ENCODE data around the gene TLCD1. TPM values are rescaled to one million over a fixed set of nuclear protein-coding genes. Genes with fewer than 3 reads are reported as not detected.

The TLCD1 gene
- total and polyA plus RNA-seq, 2 donors (not counting 3 experiments of a cell fraction or from before 2014, with no cell fraction given): 2.6 to 6.8 TPM

DNA sequence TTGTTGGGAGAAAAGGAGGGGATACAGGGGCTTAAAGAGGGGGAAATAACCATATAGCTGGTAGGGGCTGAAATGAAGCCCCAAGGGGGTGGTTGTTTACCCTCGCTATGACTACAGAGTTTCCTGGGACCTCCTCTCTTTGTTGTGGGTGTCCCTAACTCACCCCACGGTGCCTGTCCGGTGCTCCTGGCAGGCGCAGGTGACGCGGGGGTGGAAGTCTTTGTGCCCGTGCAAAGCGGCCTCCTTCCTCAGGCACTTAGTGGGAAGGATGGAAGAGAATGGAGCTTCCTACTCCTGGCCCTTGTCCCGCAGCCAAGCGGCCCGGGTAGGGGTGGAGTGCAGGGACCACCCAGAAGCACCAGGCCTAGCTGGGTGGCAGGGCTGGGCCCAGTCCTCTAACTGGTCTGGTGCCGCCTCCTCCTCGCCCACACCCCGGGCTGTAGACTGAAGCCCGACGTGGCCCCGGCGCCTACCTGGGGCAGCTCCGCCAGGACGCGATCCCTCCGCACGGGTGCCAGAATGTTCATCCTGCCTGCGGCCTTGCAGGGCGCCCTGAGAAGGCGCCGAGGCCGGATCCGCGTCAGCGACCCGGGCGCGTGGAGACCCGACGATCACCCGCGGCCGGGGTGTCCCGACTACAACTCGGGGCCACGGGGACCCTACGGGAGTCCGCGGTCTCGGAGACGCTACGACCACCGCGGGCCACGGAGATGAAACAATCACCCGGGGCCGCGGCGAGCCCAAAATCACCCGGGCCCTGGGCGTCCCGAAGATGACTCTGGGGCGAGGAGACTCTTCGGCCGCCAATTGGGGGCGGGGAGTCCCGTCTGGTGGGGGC, 9.1 kb downstream of the TLCD1 start:
- Histone ChIP-seq H3K9ac (replicated peaks; ENCODE audit: extremely low read depth, insufficient read depth, low read length) (peak overlapping the region; percentile 65), H3K27ac (ENCODE audit: insufficient read depth, low read depth, low read length) (peak overlapping the region; percentile 76), H3K4me3 (replicated peaks in 1 of 3; ENCODE audit: insufficient read depth in 1 of 3, low read depth in 1 of 3, low read length in 3 of 3) (peak overlapping the region; percentile 19 to 60 (median 44)), H4K20me1 (replicated peaks; ENCODE audit: control insufficient read depth, extremely low read depth, insufficient read depth, low read length) (no peaks in the 10 kb centered on the region), H3K36me3 (ENCODE audit: control insufficient read depth in 2 of 2, extremely low read depth in 1 of 2, insufficient read depth in 2 of 2, low read length in 2 of 2) (peaks cover 3 to 11% of the 10 kb centered on the region in 2 experiments), H3K4me2 (ENCODE audit: insufficient read depth, low read length) (peak overlapping the region; percentile 72), H3K9me3 (replicated peaks; ENCODE audit: control insufficient read depth, insufficient read depth, low read length) (no peaks in the 10 kb centered on the region), H3K79me2 (ENCODE audit: control insufficient read depth, insufficient read depth, low read length) (peaks cover 27% of the 10 kb centered on the region), H3K27me3 (ENCODE audit: control insufficient read depth in 2 of 2, insufficient read depth in 2 of 2, low read length in 2 of 2) (no peaks in the 10 kb centered on the region), H3K9me1 (replicated peaks; ENCODE audit: control insufficient read depth, extremely low read depth, insufficient read depth, low read length) (no peaks in the 10 kb centered on the region), H3K4me1 (ENCODE audit: control insufficient read depth, extremely low read depth, insufficient read depth, low read length) (peaks cover 28% of the 10 kb centered on the region), H2AFZ (ENCODE audit: low read depth, low read length) (peak overlapping the region; percentile 69)
- intact Hi-C loops (cut with micrococcal nuclease): loop anchor here (5.0 kb wide), 2 partner anchors 70 to 95 kb away; partner anchors contain the start of gene BLTP2
- no peak for FAIRE-seq
- DNase-seq (ENCODE audit: low read depth, low spot score): peak; percentile 30
- ChIA-PET POLR2A (no interaction called here), CTCF (no interaction called here)
- dilution Hi-C loops (cut with MboI; ENCODE audit: extremely low pct_ligation_motif_present, low sequenced_read_pairs): no loop called here
- TF ChIP-seq POLR2A (IDR thresholded peaks at IDR 0.05; ENCODE audit: low read depth, low read length) (peak; percentile 7), JUN (IDR thresholded peaks at IDR 0.05; ENCODE audit: borderline replicate concordance, insufficient read depth, insufficient read length, low read depth) (no peak)
- TSS peak; percentile 25 for BruUV-seq (replicated peaks)

DNA sequence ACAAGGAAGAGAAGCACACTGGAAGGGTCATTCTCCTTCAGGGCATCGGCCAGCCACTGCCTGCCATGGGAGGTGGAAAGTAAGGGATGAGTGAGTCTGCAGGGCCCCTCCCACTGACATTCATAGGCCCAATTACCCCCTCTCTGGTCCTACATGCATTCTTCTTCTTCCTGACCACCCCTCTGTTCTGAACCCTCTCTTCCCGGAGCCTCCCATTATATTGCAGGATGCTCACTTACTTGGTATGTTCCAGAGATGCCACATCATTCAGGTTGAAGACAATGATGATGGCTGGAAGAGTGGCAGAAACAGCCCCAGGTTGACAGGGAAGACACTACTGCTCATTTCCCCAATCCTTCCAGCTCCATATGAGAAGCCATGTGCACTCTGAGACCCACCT, 10.8 kb downstream of the TLCD1 start:
- Histone ChIP-seq H4K20me1 (replicated peaks; ENCODE audit: control insufficient read depth, extremely low read depth, insufficient read depth, low read length) (no peaks in the 10 kb centered on the region), H2AFZ (ENCODE audit: low read depth, low read length) (no peak overlapping the region), H3K4me3 (replicated peaks in 1 of 3; ENCODE audit: insufficient read depth in 1 of 3, low read depth in 1 of 3, low read length in 3 of 3) (no peak overlapping the region), H3K36me3 (ENCODE audit: control insufficient read depth in 2 of 2, extremely low read depth in 1 of 2, insufficient read depth in 2 of 2, low read length in 2 of 2) (peaks cover 0 to 11% of the 10 kb centered on the region in 2 experiments), H3K27me3 (ENCODE audit: control insufficient read depth in 2 of 2, insufficient read depth in 2 of 2, low read length in 2 of 2) (no peaks in the 10 kb centered on the region), H3K9me3 (replicated peaks; ENCODE audit: control insufficient read depth, insufficient read depth, low read length) (no peaks in the 10 kb centered on the region), H3K4me2 (ENCODE audit: insufficient read depth, low read length) (no peak overlapping the region), H3K27ac (ENCODE audit: insufficient read depth, low read depth, low read length) (no peak overlapping the region), H3K9ac (replicated peaks; ENCODE audit: extremely low read depth, insufficient read depth, low read length) (no peak overlapping the region), H3K9me1 (replicated peaks; ENCODE audit: control insufficient read depth, extremely low read depth, insufficient read depth, low read length) (no peaks in the 10 kb centered on the region), H3K4me1 (ENCODE audit: control insufficient read depth, extremely low read depth, insufficient read depth, low read length) (peaks cover 24% of the 10 kb centered on the region), H3K79me2 (ENCODE audit: control insufficient read depth, insufficient read depth, low read length) (peaks cover 10% of the 10 kb centered on the region)
- dilution Hi-C loops (cut with MboI; ENCODE audit: extremely low pct_ligation_motif_present, low sequenced_read_pairs): no loop called here
- TF ChIP-seq GATA2 (IDR thresholded peaks at IDR 0.05; ENCODE audit: insufficient read depth, insufficient read length, low read depth, low read length) (no peak), POLR2A (IDR thresholded peaks at IDR 0.05; ENCODE audit: low read depth, low read length) (no peak), EZH2 (IDR thresholded peaks at IDR 0.05; ENCODE audit: borderline replicate concordance, low read depth, low read length, severe bottlenecking) (no peak), JUN (IDR thresholded peaks at IDR 0.05; ENCODE audit: borderline replicate concordance, insufficient read depth, insufficient read length, low read depth) (no peak), FOS (IDR thresholded peaks at IDR 0.05; ENCODE audit: borderline replicate concordance, insufficient read depth, low read length) (no peak), MYC (IDR thresholded peaks at IDR 0.05; ENCODE audit: low read depth, low read length) (no peak), POLR2AphosphoS5 (IDR thresholded peaks at IDR 0.05; ENCODE audit: insufficient read depth, low read depth, low read length) (no peak)
- TF ChIP-seq, protein P1, sequence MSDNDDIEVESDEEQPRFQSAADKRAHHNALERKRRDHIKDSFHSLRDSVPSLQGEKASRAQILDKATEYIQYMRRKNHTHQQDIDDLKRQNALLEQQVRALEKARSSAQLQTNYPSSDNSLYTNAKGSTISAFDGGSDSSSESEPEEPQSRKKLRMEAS (IDR thresholded peaks at IDR 0.05; ENCODE audit: insufficient read depth, insufficient read length): no peak
- TF ChIP-seq, protein P2, sequence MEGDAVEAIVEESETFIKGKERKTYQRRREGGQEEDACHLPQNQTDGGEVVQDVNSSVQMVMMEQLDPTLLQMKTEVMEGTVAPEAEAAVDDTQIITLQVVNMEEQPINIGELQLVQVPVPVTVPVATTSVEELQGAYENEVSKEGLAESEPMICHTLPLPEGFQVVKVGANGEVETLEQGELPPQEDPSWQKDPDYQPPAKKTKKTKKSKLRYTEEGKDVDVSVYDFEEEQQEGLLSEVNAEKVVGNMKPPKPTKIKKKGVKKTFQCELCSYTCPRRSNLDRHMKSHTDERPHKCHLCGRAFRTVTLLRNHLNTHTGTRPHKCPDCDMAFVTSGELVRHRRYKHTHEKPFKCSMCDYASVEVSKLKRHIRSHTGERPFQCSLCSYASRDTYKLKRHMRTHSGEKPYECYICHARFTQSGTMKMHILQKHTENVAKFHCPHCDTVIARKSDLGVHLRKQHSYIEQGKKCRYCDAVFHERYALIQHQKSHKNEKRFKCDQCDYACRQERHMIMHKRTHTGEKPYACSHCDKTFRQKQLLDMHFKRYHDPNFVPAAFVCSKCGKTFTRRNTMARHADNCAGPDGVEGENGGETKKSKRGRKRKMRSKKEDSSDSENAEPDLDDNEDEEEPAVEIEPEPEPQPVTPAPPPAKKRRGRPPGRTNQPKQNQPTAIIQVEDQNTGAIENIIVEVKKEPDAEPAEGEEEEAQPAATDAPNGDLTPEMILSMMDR (IDR thresholded peaks at IDR 0.05; ENCODE audit: extremely low read depth in 1 of 2, insufficient read depth in 1 of 2, low read depth in 1 of 2, low read length in 2 of 2): no peak
- ChIA-PET CTCF (interaction anchor here (1.3 kb wide), 1 partner anchor 35 kb away, joined by 3 read pairs; no protein-coding TSS in a partner anchor), POLR2A (no interaction called here)
- intact Hi-C loops (cut with micrococcal nuclease): loop anchor here (5.0 kb wide), 2 partner anchors 68 to 97 kb away; partner anchors contain the start of gene BLTP2
- no TSS peak for BruUV-seq (replicated peaks)
- no peak for FAIRE-seq
- no peak for DNase-seq (ENCODE audit: low read depth, low spot score)
